Activated CD4-positive, alpha-beta T cell treated with anti-CD3 and anti-CD28 coated beads for 36 hours (primary cell): ENCODE results near the gene HSPBP1. TPM values are rescaled to one million over a fixed set of nuclear protein-coding genes. Genes with fewer than 3 reads are reported as not detected.

Experiments used
- ATAC-seq: fragments of 200-7000 bp; cut with Tn5 transposase; one replicate; pipeline ENCODE4 v1.10.0; 2021; ENCODE audit warnings: mild to moderate bottlenecking, moderate library complexity
- CTCF ChIA-PET: fragments of 350-600 bp; sonication (Branson Sonifier 250); formaldehyde crosslinking; loops from one replicate; lab custom pipeline; 2021; ENCODE audit warnings: antibody characterized with exemption; lab: Charles Lee
- POLR2A ChIA-PET: fragments of 350-600 bp; sonication (Branson Sonifier 250); formaldehyde crosslinking; loops from one replicate; lab custom pipeline; 2021; ENCODE audit warnings: antibody characterized with exemption, inconsistent platforms; lab: Charles Lee
- DNase-seq: peaks from one replicate; pipeline ENCODE4 v3.0.0-alpha.2; 2020
- H3K27ac Mint-ChIP-seq: one replicate; pipeline ENCODE4 v1.8.0; 2021; ENCODE audit warnings: mixed read lengths
- H3K27me3 Mint-ChIP-seq: one replicate; pipeline ENCODE4 v1.8.0; 2021; ENCODE audit warnings: mixed read lengths
- H3K36me3 Mint-ChIP-seq: one replicate; pipeline ENCODE4 v1.8.0; 2021; ENCODE audit warnings: low read depth, mixed read lengths
- H3K4me1 Mint-ChIP-seq: one replicate; pipeline ENCODE4 v1.8.0; 2021; ENCODE audit warnings: mixed read lengths
- H3K4me3 Mint-ChIP-seq: one replicate; pipeline ENCODE4 v1.8.0; 2021; ENCODE audit warnings: mild to moderate bottlenecking, moderate library complexity, mixed read lengths
- H3K9me3 Mint-ChIP-seq: one replicate; pipeline ENCODE4 v1.8.0; 2021; ENCODE audit warnings: low read depth, mixed read lengths
- intact Hi-C, 2 experiments: fragments of 100-400 bp; cut with DNase I in 1 of 2; cut with micrococcal nuclease in 1 of 2; formaldehyde crosslinking; loops; one replicate each; pipeline versions ENCODE4 v1.14.2 to v1.15.1; 2022 to 2024; cut with DNase I, micrococcal nuclease
- total RNA-seq, 2 experiments: library from RNA; stranded (reverse); gene quantifications; one replicate each; pipeline ENCODE4 v1.2.3, GENCODE V29; 2021

HSPBP1 gene
- total RNA-seq, 2 experiments from 2014 or later = 41.1 to 45.2 TPM

GRCh38 chr19:55314396-55314795, 34.5 kb upstream of the HSPBP1 start:
- Mint-ChIP-seq H3K27me3 (no peaks in the 10 kb centered on the region), H3K9me3 (no peaks in the 10 kb centered on the region), H3K4me1 (no peaks in the 10 kb centered on the region), H3K27ac (no peak overlapping the region), H3K36me3 (no peaks in the 10 kb centered on the region), H3K4me3 (no peak overlapping the region)
- POLR2A ChIA-PET = no interaction called here
- ATAC-seq = no peak
- intact Hi-C loops = no loop called here
- DNase-seq = no peak
- CTCF ChIA-PET = no interaction called here

- Mint-ChIP-seq H3K27ac (no peak overlapping the region), H3K36me3 (no peaks in the 10 kb centered on the region), H3K9me3 (no peaks in the 10 kb centered on the region), H3K27me3 (no peaks in the 10 kb centered on the region), H3K4me1 (no peaks in the 10 kb centered on the region), H3K4me3 (no peak overlapping the region)
- ATAC-seq (no peak), DNase-seq (no peak)
- POLR2A ChIA-PET = no interaction called here
- intact Hi-C loops = no loop called here
- CTCF ChIA-PET = no interaction called here
Observed at GRCh38 chr19:55312621-55313512, 33.0 kb upstream of the HSPBP1 start.

- intact Hi-C loops = no loop called here
- H3K4me1 Mint-ChIP-seq = no peaks in the 10 kb centered on the region
- ChIA-PET CTCF (no interaction called here), POLR2A (no interaction called here)
- H3K36me3 Mint-ChIP-seq = no peaks in the 10 kb centered on the region
- no peaks in the 10 kb centered on the region for H3K9me3 Mint-ChIP-seq
- no peaks in the 10 kb centered on the region for H3K27me3 Mint-ChIP-seq
- H3K27ac Mint-ChIP-seq = no peak overlapping the region
- ATAC-seq (no peak), DNase-seq (no peak)
- H3K4me3 Mint-ChIP-seq = no peak overlapping the region
Observed at GRCh38 chr19:55311797-55312196, 31.9 kb upstream of the HSPBP1 start.

- H3K4me3 Mint-ChIP-seq = no peak overlapping the region
- ChIA-PET CTCF (no interaction called here), POLR2A (no interaction called here)
- no peak overlapping the region for H3K27ac Mint-ChIP-seq
- no peaks in the 10 kb centered on the region for H3K36me3 Mint-ChIP-seq
- no peaks in the 10 kb centered on the region for H3K9me3 Mint-ChIP-seq
- ATAC-seq (no peak), DNase-seq (no peak)
- intact Hi-C loops = no loop called here
- H3K4me1 Mint-ChIP-seq = no peaks in the 10 kb centered on the region
- no peaks in the 10 kb centered on the region for H3K27me3 Mint-ChIP-seq
Observed at GRCh38 chr19:55311397-55311796, 31.5 kb upstream of the HSPBP1 start.

- Mint-ChIP-seq H3K27ac (no peak overlapping the region), H3K36me3 (no peaks in the 10 kb centered on the region), H3K9me3 (no peaks in the 10 kb centered on the region), H3K27me3 (no peaks in the 10 kb centered on the region), H3K4me3 (no peak overlapping the region), H3K4me1 (no peaks in the 10 kb centered on the region)
- CTCF ChIA-PET = interaction anchor here (0.7 kb wide), 1 partner anchor 9 kb away, joined by 3 read pairs; no protein-coding TSS in a partner anchor
- DNase-seq (no peak), ATAC-seq (no peak)
- POLR2A ChIA-PET = no interaction called here
- intact Hi-C loops = no loop called here
Observed at GRCh38 chr19:55310498-55310897, 30.6 kb upstream of the HSPBP1 start.

- Mint-ChIP-seq H3K4me1 (no peaks in the 10 kb centered on the region), H3K9me3 (no peaks in the 10 kb centered on the region), H3K4me3 (no peak overlapping the region), H3K27ac (no peak overlapping the region), H3K27me3 (no peaks in the 10 kb centered on the region), H3K36me3 (no peaks in the 10 kb centered on the region)
- ChIA-PET POLR2A (no interaction called here), CTCF (interaction anchor here (0.6 kb wide), 1 partner anchor 479 kb away, joined by 3 read pairs; no protein-coding TSS in a partner anchor)
- ATAC-seq (no peak), DNase-seq (no peak)
- intact Hi-C loops = no loop called here
Observed at GRCh38 chr19:55309448-55309847, 29.5 kb upstream of the HSPBP1 start.

- CTCF ChIA-PET = no interaction called here
- POLR2A ChIA-PET = no interaction called here
- DNase-seq (no peak), ATAC-seq (no peak)
- no peaks in the 10 kb centered on the region for H3K4me1 Mint-ChIP-seq
- H3K36me3 Mint-ChIP-seq = no peaks in the 10 kb centered on the region
- H3K4me3 Mint-ChIP-seq = no peak overlapping the region
- no peaks in the 10 kb centered on the region for H3K27me3 Mint-ChIP-seq
- no peaks in the 10 kb centered on the region for H3K9me3 Mint-ChIP-seq
- H3K27ac Mint-ChIP-seq = no peak overlapping the region
- intact Hi-C loops = no loop called here
Observed at GRCh38 chr19:55308281-55308680, 28.4 kb upstream of the HSPBP1 start.

- POLR2A ChIA-PET = no interaction called here
Observed at GRCh38 chr19:55306712-55307111, 26.8 kb upstream of the HSPBP1 start.

GRCh38 chr19:55305983-55306562, 26.2 kb upstream of the HSPBP1 start:
- POLR2A ChIA-PET = no interaction called here
- intact Hi-C loops = no loop called here
- no peak overlapping the region for H3K27ac Mint-ChIP-seq

More at GRCh38 chr19:55306712-55307111, 26.8 kb upstream of the HSPBP1 start:
- DNase-seq = no peak
- Mint-ChIP-seq H3K36me3 (no peaks in the 10 kb centered on the region), H3K4me3 (no peak overlapping the region), H3K27ac (no peak overlapping the region), H3K4me1 (peaks cover 2% of the 10 kb centered on the region), H3K27me3 (no peaks in the 10 kb centered on the region), H3K9me3 (no peaks in the 10 kb centered on the region)
- intact Hi-C loops = no loop called here
- ATAC-seq = no peak
- CTCF ChIA-PET = interaction anchor here (0.7 kb wide), 1 partner anchor 70 kb away, joined by 3 read pairs; the partner anchor contains the start of gene TMEM190

GRCh38 chr19:55305491-55305890, 25.6 kb upstream of the HSPBP1 start:
- ChIA-PET POLR2A (no interaction called here), CTCF (interaction anchor here (0.5 kb wide), 1 partner anchor 14 kb away, joined by 3 read pairs; no protein-coding TSS in a partner anchor)

More at GRCh38 chr19:55305983-55306562, 26.2 kb upstream of the HSPBP1 start:
- Mint-ChIP-seq H3K4me3 (no peak overlapping the region), H3K9me3 (no peaks in the 10 kb centered on the region), H3K27me3 (no peaks in the 10 kb centered on the region), H3K36me3 (no peaks in the 10 kb centered on the region), H3K4me1 (peaks cover 6% of the 10 kb centered on the region)
- ATAC-seq = no peak
- no peak for DNase-seq
- CTCF ChIA-PET = interaction anchor here (0.5 to 0.7 kb wide), 2 partner anchors 15 to 70 kb away, joined by 3 read pairs; partner anchors contain the start of gene TMEM190

GRCh38 chr19:55304980-55305379, 25.1 kb upstream of the HSPBP1 start:
- POLR2A ChIA-PET = no interaction called here
- no peak for ATAC-seq
- intact Hi-C loops = loop anchor here in 1 of 2 experiments (5.0 kb wide), 2 partner anchors 32 to 82 kb away; partner anchors contain the start of genes KMT5C and RPL28
- Mint-ChIP-seq H3K4me3 (no peak overlapping the region), H3K36me3 (no peaks in the 10 kb centered on the region), H3K27me3 (no peaks in the 10 kb centered on the region), H3K9me3 (no peaks in the 10 kb centered on the region), H3K4me1 (peaks cover 6% of the 10 kb centered on the region), H3K27ac (no peak overlapping the region)
- DNase-seq = no peak
- CTCF ChIA-PET = no interaction called here

More at GRCh38 chr19:55305491-55305890, 25.6 kb upstream of the HSPBP1 start:
- Mint-ChIP-seq H3K27me3 (no peaks in the 10 kb centered on the region), H3K4me3 (no peak overlapping the region), H3K36me3 (no peaks in the 10 kb centered on the region), H3K4me1 (peaks cover 6% of the 10 kb centered on the region), H3K9me3 (no peaks in the 10 kb centered on the region), H3K27ac (no peak overlapping the region)
- ATAC-seq (peak; percentile 71), DNase-seq (peak; percentile 75)
- intact Hi-C loops = no loop called here
